ENCODE measurements around the gene MYO9B.

Gene MYO9B

GRCh38 chr19:17075035-17075863 lies at the start of gene MYO9B, which contains the start of gene HAUS8:
TSS of gene MYO9B (plus strand) at chr19:17075777. CDS start at chr19:17101718, 25,941 bp downstream.
TSS of gene HAUS8 (minus strand) at chr19:17075452. CDS start at chr19:17075422, 30 bp downstream.
- no peaks in the 10 kb centered on the region for H3K9me3 ChIP-seq (ENCODE audit: low read depth, low read length)
- peak within 1 kb of the TSS; percentile 86; the same call in 1 of the 2 replicates for H3K27ac ChIP-seq
- DNase-seq (ENCODE audit: low read depth, low spot score), result peak; percentile 94
- peak within 1 kb of the TSS; percentile 100 for H3K4me3 ChIP-seq
- peak within 1 kb of the TSS; percentile 95 for H3K9ac ChIP-seq (ENCODE audit: insufficient read length)
- no peak for TF ChIP-seq EZH2 (IDR thresholded peaks at IDR 0.05)
- TF ChIP-seq POLR2AphosphoS5 (IDR thresholded peaks at IDR 0.05; ENCODE audit: borderline replicate concordance, low read depth, low read length), result peak; percentile 92
- TF ChIP-seq FOXP2 (optimal IDR thresholded peaks at IDR 0.05; ENCODE audit: control extremely low read depth, extremely low read length, insufficient read depth), result peak; percentile 88
- peaks cover 25% of the 10 kb centered on the region; the same call in 1 of the 2 replicates for H3K36me3 ChIP-seq (ENCODE audit: insufficient read depth, low read length)

GRCh38 chr19:17025991-17026658 lies 49.5 kb upstream of the MYO9B start:
- Histone ChIP-seq H3K36me3 (ENCODE audit: insufficient read depth, low read length) (no peaks in the 10 kb centered on the region), H3K9ac (ENCODE audit: insufficient read length) (no peak overlapping the region), H3K4me3 (peak overlapping the region; percentile 54), H3K9me3 (ENCODE audit: low read depth, low read length) (no peaks in the 10 kb centered on the region), H3K27ac (no peak overlapping the region)
- TF ChIP-seq POLR2AphosphoS5 (IDR thresholded peaks at IDR 0.05; ENCODE audit: borderline replicate concordance, low read depth, low read length), result no peak
- no peak for TF ChIP-seq EZH2 (IDR thresholded peaks at IDR 0.05)
- no peak for TF ChIP-seq FOXP2 (optimal IDR thresholded peaks at IDR 0.05; ENCODE audit: control extremely low read depth, extremely low read length, insufficient read depth)
- DNase-seq (ENCODE audit: low read depth, low spot score), result no peak

GRCh38 chr19:17026706-17027534 lies 48.7 kb upstream of the MYO9B start, which contains the start of gene CPAMD8:
TSS of gene CPAMD8 (minus strand) at chr19:17026810. CDS start at chr19:17026642, 168 bp downstream.
- H3K27ac ChIP-seq, result no peak within 1 kb of the TSS
- no peak for DNase-seq (ENCODE audit: low read depth, low spot score)
- H3K4me3 ChIP-seq, result peak within 1 kb of the TSS; percentile 54
- H3K9ac ChIP-seq (ENCODE audit: insufficient read length), result no peak within 1 kb of the TSS
- no peaks in the 10 kb centered on the region for H3K9me3 ChIP-seq (ENCODE audit: low read depth, low read length)
- H3K36me3 ChIP-seq (ENCODE audit: insufficient read depth, low read length), result no peaks in the 10 kb centered on the region
- no peak for TF ChIP-seq POLR2AphosphoS5 (IDR thresholded peaks at IDR 0.05; ENCODE audit: borderline replicate concordance, low read depth, low read length)

GRCh38 chr19:17027535-17027975 lies 48.0 kb upstream of the MYO9B start:
- TF ChIP-seq POLR2AphosphoS5 (IDR thresholded peaks at IDR 0.05; ENCODE audit: borderline replicate concordance, low read depth, low read length) (no peak), FOXP2 (optimal IDR thresholded peaks at IDR 0.05; ENCODE audit: control extremely low read depth, extremely low read length, insufficient read depth) (no peak), EZH2 (IDR thresholded peaks at IDR 0.05) (no peak)
- Histone ChIP-seq H3K27ac (no peak overlapping the region), H3K4me3 (no peak overlapping the region), H3K9me3 (ENCODE audit: low read depth, low read length) (no peaks in the 10 kb centered on the region), H3K9ac (ENCODE audit: insufficient read length) (no peak overlapping the region), H3K36me3 (ENCODE audit: insufficient read depth, low read length) (no peaks in the 10 kb centered on the region)
- DNase-seq (ENCODE audit: low read depth, low spot score), result no peak

- H3K4me3 ChIP-seq, result no peak overlapping the region
- no peaks in the 10 kb centered on the region for H3K36me3 ChIP-seq (ENCODE audit: insufficient read depth, low read length)
- H3K9ac ChIP-seq (ENCODE audit: insufficient read length), result no peak overlapping the region
- H3K9me3 ChIP-seq (ENCODE audit: low read depth, low read length), result no peaks in the 10 kb centered on the region
- TF ChIP-seq FOXP2 (optimal IDR thresholded peaks at IDR 0.05; ENCODE audit: control extremely low read depth, extremely low read length, insufficient read depth) (no peak), POLR2AphosphoS5 (IDR thresholded peaks at IDR 0.05; ENCODE audit: borderline replicate concordance, low read depth, low read length) (no peak), EZH2 (IDR thresholded peaks at IDR 0.05) (no peak)
- no peak overlapping the region for H3K27ac ChIP-seq
- no peak for DNase-seq (ENCODE audit: low read depth, low spot score)
Measured at GRCh38 chr19:17031741-17032140, 43.8 kb upstream of the MYO9B start.

GRCh38 chr19:17035842-17036424 lies 39.6 kb upstream of the MYO9B start:
- Histone ChIP-seq H3K36me3 (ENCODE audit: insufficient read depth, low read length) (no peaks in the 10 kb centered on the region), H3K9ac (ENCODE audit: insufficient read length) (no peak overlapping the region), H3K9me3 (ENCODE audit: low read depth, low read length) (no peaks in the 10 kb centered on the region), H3K27ac (no peak overlapping the region), H3K4me3 (no peak overlapping the region)
- no peak for TF ChIP-seq EZH2 (IDR thresholded peaks at IDR 0.05)
- no peak for TF ChIP-seq FOXP2 (optimal IDR thresholded peaks at IDR 0.05; ENCODE audit: control extremely low read depth, extremely low read length, insufficient read depth)
- TF ChIP-seq POLR2AphosphoS5 (IDR thresholded peaks at IDR 0.05; ENCODE audit: borderline replicate concordance, low read depth, low read length), result no peak
- no peak for DNase-seq (ENCODE audit: low read depth, low spot score)

GRCh38 chr19:17036640-17037039 lies 38.9 kb upstream of the MYO9B start:
- Histone ChIP-seq H3K9me3 (ENCODE audit: low read depth, low read length) (no peaks in the 10 kb centered on the region), H3K9ac (ENCODE audit: insufficient read length) (no peak overlapping the region), H3K27ac (no peak overlapping the region), H3K4me3 (no peak overlapping the region), H3K36me3 (ENCODE audit: insufficient read depth, low read length) (no peaks in the 10 kb centered on the region)
- no peak for TF ChIP-seq EZH2 (IDR thresholded peaks at IDR 0.05)
- no peak for TF ChIP-seq FOXP2 (optimal IDR thresholded peaks at IDR 0.05; ENCODE audit: control extremely low read depth, extremely low read length, insufficient read depth)
- no peak for TF ChIP-seq POLR2AphosphoS5 (IDR thresholded peaks at IDR 0.05; ENCODE audit: borderline replicate concordance, low read depth, low read length)
- DNase-seq (ENCODE audit: low read depth, low spot score), result no peak
